Measurements from ENCODE around the gene MRM2. TPM values are rescaled to one million over a fixed set of nuclear protein-coding genes. Genes with fewer than 3 reads are reported as not detected.
A peak's percentile ranks its signal among the peaks of the same experiment; 100 is the strongest.

MRM2 gene
- total RNA-seq, 8 experiments from 2014 or later = 19.9 to 39.7 (median 23.7) TPM

- Histone ChIP-seq H3K4me3 (no peak overlapping the region), H3K27ac (peak overlapping the region in 1 of 2 donors; percentile 51), H3K4me1 (replicated peaks in 1 of 2) (peaks cover 3 to 11% of the 10 kb centered on the region in 2 donors)
- in situ Hi-C loops (cut with MboI; ENCODE audit: low pct_unique_long_range_greater_than_20kb in 2 of 9, low sequenced_read_pairs in 9 of 9, unreplicated experiment in 9 of 9) = loop anchor here in 3 of 9 experiments (25.0 kb wide), 3 partner anchors 541 to 641 kb away; partner anchors contain the start of genes ELFN1 (in 2 of the 3), PSMG3 (in 1 of the 3) and TMEM184A (in 1 of the 3)
- ATAC-seq (replicated peaks in 6 of 8) = peak in 2 of 8 experiments; percentile 1 to 9
- 60 to 100% (median 96%) methylated on average over 1 to 5 of the region's 20 CpGs; no CpG with 5 or more reads in 2 of the 10 experiments for WGBS, 10 experiments
Measured at GRCh38 chr7:2202901-2203765, 38.9 kb downstream of the MRM2 start.

DNA sequence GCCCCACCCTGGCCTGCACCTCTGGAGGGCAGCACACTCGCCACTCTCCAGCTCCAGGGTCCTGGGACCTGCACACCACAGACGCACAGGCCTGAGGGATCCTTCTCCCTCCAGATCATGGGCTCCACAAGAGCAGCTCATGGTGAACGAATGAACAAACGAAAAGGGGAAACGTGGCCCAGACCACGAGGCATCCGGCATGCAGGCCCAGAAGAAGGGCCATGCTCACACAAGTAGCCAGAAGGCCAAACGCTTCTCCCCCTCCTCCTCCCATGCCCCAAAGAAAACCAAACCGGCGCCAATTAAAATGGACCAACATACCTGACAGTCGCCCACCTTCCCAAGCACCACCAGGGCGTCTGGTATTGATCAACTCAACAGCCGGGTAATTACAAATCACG is 39.6 kb downstream of the MRM2 start:
- peaks cover 3 to 11% of the 10 kb centered on the region in 2 donors for H3K4me1 ChIP-seq (replicated peaks in 1 of 2)
- no peak overlapping the region for H3K4me3 ChIP-seq
- in situ Hi-C loops (cut with MboI; ENCODE audit: low pct_unique_long_range_greater_than_20kb in 2 of 9, low sequenced_read_pairs in 9 of 9, unreplicated experiment in 9 of 9) = loop anchor here in 3 of 9 experiments (25.0 kb wide), 3 partner anchors 540 to 640 kb away; partner anchors contain the start of genes ELFN1 (in 2 of the 3), PSMG3 (in 1 of the 3) and TMEM184A (in 1 of the 3)
- H3K27ac ChIP-seq = no peak overlapping the region
- ATAC-seq (replicated peaks in 6 of 8) = peak in 1 of 8 experiments; percentile 20
- 80% methylated on average over 2 of the region's 14 CpGs; no CpG with 5 or more reads in 9 of the 10 experiments for WGBS, 10 experiments

GRCh38 chr7:2201686-2202360 is 40.2 kb downstream of the MRM2 start:
- peak in 4 of 8 experiments; percentile 46 to 72 (median 62) for ATAC-seq (replicated peaks in 6 of 8)
- 20 to 100% (median 87%) methylated on average over 1 to 7 of the region's 31 CpGs; no CpG with 5 or more reads in 2 of the 10 experiments for WGBS, 10 experiments
- Histone ChIP-seq H3K4me3 (no peak overlapping the region), H3K4me1 (replicated peaks in 1 of 2) (peaks cover 3 to 11% of the 10 kb centered on the region in 2 donors), H3K27ac (no peak overlapping the region)
- in situ Hi-C loops (cut with MboI; ENCODE audit: low pct_unique_long_range_greater_than_20kb in 2 of 9, low sequenced_read_pairs in 9 of 9, unreplicated experiment in 9 of 9) = loop anchor here in 3 of 9 experiments (25.0 kb wide), 3 partner anchors 540 to 640 kb away; partner anchors contain the start of genes ELFN1 (in 2 of the 3), PSMG3 (in 1 of the 3) and TMEM184A (in 1 of the 3)

- in situ Hi-C loops (cut with MboI; ENCODE audit: low pct_unique_long_range_greater_than_20kb in 2 of 9, low sequenced_read_pairs in 9 of 9, unreplicated experiment in 9 of 9) = loop anchor here in 3 of 9 experiments (25.0 kb wide), 3 partner anchors 539 to 639 kb away; partner anchors contain the start of genes ELFN1 (in 2 of the 3), PSMG3 (in 1 of the 3) and TMEM184A (in 1 of the 3)
- 90 to 100% (median 100%) methylated on average over 1 to 5 of the region's 10 CpGs; no CpG with 5 or more reads in 3 of the 10 experiments for WGBS, 10 experiments
- Histone ChIP-seq H3K27ac (no peak overlapping the region), H3K4me1 (replicated peaks in 1 of 2) (peaks cover 3 to 11% of the 10 kb centered on the region in 2 donors), H3K4me3 (no peak overlapping the region)
- no peak for ATAC-seq (replicated peaks in 6 of 8)
Measured at GRCh38 chr7:2201128-2201527, 40.9 kb downstream of the MRM2 start.

- peaks cover 3 to 11% of the 10 kb centered on the region in 2 donors for H3K4me1 ChIP-seq (replicated peaks in 1 of 2)
- no peak for ATAC-seq (replicated peaks in 6 of 8)
- H3K4me3 ChIP-seq = no peak overlapping the region
- in situ Hi-C loops (cut with MboI; ENCODE audit: low pct_unique_long_range_greater_than_20kb in 2 of 9, low sequenced_read_pairs in 9 of 9, unreplicated experiment in 9 of 9) = loop anchor here in 3 of 9 experiments (25.0 kb wide), 3 partner anchors 538 to 638 kb away; partner anchors contain the start of genes ELFN1 (in 2 of the 3), PSMG3 (in 1 of the 3) and TMEM184A (in 1 of the 3)
- H3K27ac ChIP-seq = no peak overlapping the region
- WGBS, 10 experiments = 91 to 100% (median 100%) methylated on average over 1 to 8 of the region's 18 CpGs; no CpG with 5 or more reads in 7 of the 10 experiments
Measured at GRCh38 chr7:2200584-2200980, 41.4 kb downstream of the MRM2 start.

- H3K27ac ChIP-seq = no peak overlapping the region
- no peak overlapping the region for H3K4me3 ChIP-seq
- no peak for ATAC-seq (replicated peaks in 6 of 8)
- WGBS, 10 experiments = 96 to 100% methylated on average over 2 to 4 of the region's 25 CpGs; no CpG with 5 or more reads in 8 of the 10 experiments
- in situ Hi-C loops (cut with MboI; ENCODE audit: low pct_unique_long_range_greater_than_20kb in 2 of 9, low sequenced_read_pairs in 9 of 9, unreplicated experiment in 9 of 9) = loop anchor here in 3 of 9 experiments (25.0 kb wide), 3 partner anchors 538 to 638 kb away; partner anchors contain the start of genes ELFN1 (in 2 of the 3), PSMG3 (in 1 of the 3) and TMEM184A (in 1 of the 3)
- peaks cover 3 to 11% of the 10 kb centered on the region in 2 donors for H3K4me1 ChIP-seq (replicated peaks in 1 of 2)
Measured at GRCh38 chr7:2199956-2200583, 41.9 kb downstream of the MRM2 start.

- ATAC-seq (replicated peaks in 6 of 8) = no peak
- Histone ChIP-seq H3K27ac (no peak overlapping the region), H3K4me3 (no peak overlapping the region), H3K4me1 (replicated peaks in 1 of 2) (peaks cover 3 to 11% of the 10 kb centered on the region in 2 donors)
- in situ Hi-C loops (cut with MboI; ENCODE audit: low pct_unique_long_range_greater_than_20kb in 2 of 9, low sequenced_read_pairs in 9 of 9, unreplicated experiment in 9 of 9) = no loop called here
- 80 to 100% (median 90%) methylated on average over 1 to 4 of the region's 16 CpGs; no CpG with 5 or more reads in 7 of the 10 experiments for WGBS, 10 experiments
Measured at GRCh38 chr7:2199528-2199927, 42.5 kb downstream of the MRM2 start.

- H3K4me3 ChIP-seq = no peak overlapping the region
- peaks cover 0 to 4% of the 10 kb centered on the region in 2 donors for H3K4me1 ChIP-seq (replicated peaks in 1 of 2)
- ATAC-seq (replicated peaks in 6 of 8) = no peak
- WGBS, 10 experiments = 50 to 100% (median 80%) methylated on average over 1 of the region's 10 CpGs; no CpG with 5 or more reads in 5 of the 10 experiments
- no peak overlapping the region for H3K27ac ChIP-seq
- in situ Hi-C loops (cut with MboI; ENCODE audit: low pct_unique_long_range_greater_than_20kb in 2 of 9, low sequenced_read_pairs in 9 of 9, unreplicated experiment in 9 of 9) = no loop called here
Measured at GRCh38 chr7:2198760-2199159, 43.2 kb downstream of the MRM2 start.

DNA sequence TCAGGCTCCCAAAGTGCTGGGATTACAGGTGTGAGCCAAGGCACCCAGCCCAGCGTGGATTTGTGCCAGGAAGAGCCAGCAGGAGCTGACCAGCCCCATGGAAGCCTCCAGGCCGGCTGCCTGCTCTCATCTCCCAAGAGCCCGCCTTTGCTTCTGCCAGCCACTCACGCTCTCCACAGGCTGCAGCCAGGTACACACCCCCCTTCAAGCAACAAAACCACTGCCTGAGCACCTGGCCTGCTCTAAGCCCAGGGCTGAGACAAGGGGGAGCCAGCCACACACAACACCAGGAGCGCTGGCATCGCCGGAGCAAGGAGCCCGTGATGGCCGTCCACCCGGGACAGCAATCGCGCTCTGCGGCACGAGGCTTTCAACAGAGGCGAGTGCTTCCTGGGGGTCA is 43.8 kb downstream of the MRM2 start:
- Histone ChIP-seq H3K27ac (no peak overlapping the region), H3K4me3 (no peak overlapping the region), H3K4me1 (replicated peaks in 1 of 2) (no peaks in the 10 kb centered on the region)
- in situ Hi-C loops (cut with MboI; ENCODE audit: low pct_unique_long_range_greater_than_20kb in 2 of 9, low sequenced_read_pairs in 9 of 9, unreplicated experiment in 9 of 9) = no loop called here
- ATAC-seq (replicated peaks in 6 of 8) = no peak
- 75 to 100% (median 97%) methylated on average over 1 to 13 of the region's 15 CpGs; no CpG with 5 or more reads in 3 of the 10 experiments for WGBS, 10 experiments

GRCh38 chr7:2197436-2198155 is 44.4 kb downstream of the MRM2 start:
- Histone ChIP-seq H3K27ac (no peak overlapping the region), H3K4me1 (replicated peaks in 1 of 2) (peaks cover 0 to 4% of the 10 kb centered on the region in 2 donors), H3K4me3 (no peak overlapping the region)
- in situ Hi-C loops (cut with MboI; ENCODE audit: low pct_unique_long_range_greater_than_20kb in 2 of 9, low sequenced_read_pairs in 9 of 9, unreplicated experiment in 9 of 9) = no loop called here
- 44 to 93% methylated on average over 3 to 11 of the region's 21 CpGs; no CpG with 5 or more reads in 8 of the 10 experiments for WGBS, 10 experiments
- ATAC-seq (replicated peaks in 6 of 8) = peak in 2 of 8 experiments; percentile 27 to 39
